ENCODE measurements around the gene FAM83E. TPM values are rescaled to one million over a fixed set of nuclear protein-coding genes. Genes with fewer than 3 reads are reported as not detected.
A peak's percentile ranks its signal among the peaks of the same experiment; 100 is the strongest.

Gene FAM83E
- total RNA-seq, 1 experiment from 2014 or later = 8.8 TPM

- ChIA-PET CTCF (interaction anchor here (0.6 to 2.7 kb wide), 7 partner anchors 10 to 124 kb away, joined by 4 to 17 read pairs (median 6); no protein-coding TSS in a partner anchor), POLR2A (interaction anchor here (2.5 to 2.6 kb wide), 3 partner anchors 10 to 31 kb away, joined by 9 to 18 read pairs (median 16); partner anchors contain the start of gene CA11)
- ATAC-seq (peak; percentile 7), DNase-seq (ENCODE audit: low spot score) (no peak)
- no peaks in the 10 kb centered on the region for H3K9me3 Mint-ChIP-seq
- H3K27me3 Mint-ChIP-seq (ENCODE audit: low read depth) = no peaks in the 10 kb centered on the region
- peaks cover 38% of the 10 kb centered on the region for H3K36me3 Mint-ChIP-seq
- H3K27ac Mint-ChIP-seq = peak overlapping the region; percentile 96
- peak overlapping the region; percentile 99 for H3K4me3 Mint-ChIP-seq
- H3K4me1 Mint-ChIP-seq = peaks cover 50% of the 10 kb centered on the region
- TF ChIP-seq MLX (CRISPR knock-in tag; IDR thresholded peaks at IDR 0.05) (no peak), TP53 (CRISPR knock-in tag; IDR thresholded peaks at IDR 0.05) (no peak), GABPB1 (CRISPR knock-in tag; IDR thresholded peaks at IDR 0.05) (no peak), NR2C2 (CRISPR knock-in tag; IDR thresholded peaks at IDR 0.05) (no peak), GRHL2 (CRISPR knock-in tag; IDR thresholded peaks at IDR 0.05; ENCODE audit: insufficient replicate concordance, severe bottlenecking) (no peak), ZNF263 (CRISPR knock-in tag; IDR thresholded peaks at IDR 0.05; ENCODE audit: low read depth) (no peak), FOXP1 (CRISPR knock-in tag; IDR thresholded peaks at IDR 0.05; ENCODE audit: borderline replicate concordance) (no peak), ZNF219 (CRISPR knock-in tag; IDR thresholded peaks at IDR 0.05; ENCODE audit: borderline replicate concordance) (no peak), JUN (CRISPR knock-in tag; IDR thresholded peaks at IDR 0.05) (no peak), ZBTB21 (CRISPR knock-in tag; IDR thresholded peaks at IDR 0.05; ENCODE audit: borderline replicate concordance) (no peak), ZNF425 (CRISPR knock-in tag; conservative IDR thresholded peaks at IDR 0.05) (peak; percentile 86), TEAD1 (CRISPR knock-in tag; IDR thresholded peaks at IDR 0.05) (no peak), ZNF281 (CRISPR knock-in tag; IDR thresholded peaks at IDR 0.05) (no peak), ZSCAN18 (CRISPR knock-in tag; IDR thresholded peaks at IDR 0.05) (no peak), ZNF121 (CRISPR knock-in tag; IDR thresholded peaks at IDR 0.05) (no peak), MAX (CRISPR knock-in tag; IDR thresholded peaks at IDR 0.05) (no peak), CDX4 (CRISPR knock-in tag; IDR thresholded peaks at IDR 0.05; ENCODE audit: borderline replicate concordance) (no peak), MXD4 (CRISPR knock-in tag; IDR thresholded peaks at IDR 0.05; ENCODE audit: borderline replicate concordance) (no peak), USF1 (CRISPR knock-in tag; IDR thresholded peaks at IDR 0.05) (no peak), NFATC4 (CRISPR knock-in tag; IDR thresholded peaks at IDR 0.05) (peak; percentile 87), CTCF (IDR thresholded peaks at IDR 0.05) (no peak), NR1H2 (CRISPR knock-in tag; IDR thresholded peaks at IDR 0.05) (no peak), ZNF671 (CRISPR knock-in tag; IDR thresholded peaks at IDR 0.05) (peak; percentile 91), IRF1 (CRISPR knock-in tag; IDR thresholded peaks at IDR 0.05) (no peak), ATF2 (CRISPR knock-in tag; IDR thresholded peaks at IDR 0.05; ENCODE audit: borderline replicate concordance, low read depth) (no peak)
These were observed 932 bp downstream of the FAM83E start for GRCh38 chr19:48613852-48614435.
